NT2/D1 (cell line): Measurements from ENCODE around the gene METTL21A.

Experiments used
- DNase-seq: peaks from one replicate; pipeline ENCODE4 v3.0.0-alpha.2; 2011; ENCODE audit warnings: low read depth, low spot score
- H3K27me3 ChIP-seq: 2 replicates; pipeline ENCODE4 v1.6.0; 2011; ENCODE audit warnings: mild to moderate bottlenecking; ENCODE audit not compliant: insufficient read length, insufficient read depth
- H3K36me3 ChIP-seq: 2 replicates; pipeline ENCODE4 v1.6.1; 2011; ENCODE audit warnings: mild to moderate bottlenecking, low read length, mixed read lengths; ENCODE audit not compliant: insufficient read depth, insufficient read length
- H3K4me1 ChIP-seq: 2 replicates; pipeline ENCODE4 v1.5.1; 2011; ENCODE audit not compliant: insufficient read depth, insufficient read length
- H3K4me3 ChIP-seq: 2 replicates; pipeline ENCODE4 v1.5.1; 2011; ENCODE audit warnings: low read depth; ENCODE audit not compliant: insufficient read length
- H3K9ac ChIP-seq: 2 replicates; pipeline ENCODE4 v1.6.0; 2011; ENCODE audit warnings: low read depth; ENCODE audit not compliant: insufficient read length
- H3K9me3 ChIP-seq: 2 replicates; pipeline ENCODE4 v1.5.1; 2011; ENCODE audit warnings: mild to moderate bottlenecking, low read length; ENCODE audit not compliant: insufficient read depth
- SUZ12 ChIP-seq: IDR thresholded peaks from 2 replicates; pipeline ENCODE4 v1.6.1; 2011; ENCODE audit not compliant: insufficient read length, insufficient read depth; ENCODE audit errors: extremely low read depth
- YY1 ChIP-seq: IDR thresholded peaks from 2 replicates; pipeline ENCODE4 v1.6.1; 2011; ENCODE audit not compliant: insufficient read length, insufficient read depth
- ZNF274 ChIP-seq: IDR thresholded peaks from 2 replicates; pipeline ENCODE4 v1.6.1; 2011; ENCODE audit warnings: mild to moderate bottlenecking, low read depth, low read length

The METTL21A gene

GRCh38 chr2:207584952-207585351 lies 40.2 kb downstream of the METTL21A start:
- Histone ChIP-seq H3K4me3 (no peak overlapping the region), H3K36me3 (peaks cover 77% of the 10 kb centered on the region), H3K4me1 (no peaks in the 10 kb centered on the region), H3K27me3 (no peaks in the 10 kb centered on the region), H3K9ac (no peak overlapping the region), H3K9me3 (no peaks in the 10 kb centered on the region; the same call in 1 of the 2 replicates)
- TF ChIP-seq ZNF274 (no peak), SUZ12 (no peak), YY1 (no peak)
- no peak for DNase-seq

GRCh38 chr2:207571370-207571769 lies 53.8 kb downstream of the METTL21A start:
- no peak for DNase-seq
- TF ChIP-seq ZNF274 (no peak), YY1 (no peak), SUZ12 (no peak)
- peaks cover 89% of the 10 kb centered on the region for H3K36me3 ChIP-seq
- no peak overlapping the region for H3K9ac ChIP-seq
- no peaks in the 10 kb centered on the region for H3K9me3 ChIP-seq
- no peak overlapping the region for H3K4me3 ChIP-seq
- H3K4me1 ChIP-seq: no peaks in the 10 kb centered on the region
- H3K27me3 ChIP-seq: no peaks in the 10 kb centered on the region

GRCh38 chr2:207567671-207568070 lies 57.5 kb downstream of the METTL21A start:
- no peak overlapping the region for H3K4me3 ChIP-seq
- H3K4me1 ChIP-seq: no peaks in the 10 kb centered on the region
- no peak for DNase-seq
- H3K9me3 ChIP-seq: no peaks in the 10 kb centered on the region
- H3K27me3 ChIP-seq: no peaks in the 10 kb centered on the region
- no peak overlapping the region for H3K9ac ChIP-seq
- TF ChIP-seq SUZ12 (no peak), ZNF274 (no peak), YY1 (no peak)
- peaks cover 86% of the 10 kb centered on the region for H3K36me3 ChIP-seq

GRCh38 chr2:207565736-207566500 lies 59.3 kb downstream of the METTL21A start:
- Histone ChIP-seq H3K9me3 (no peaks in the 10 kb centered on the region), H3K9ac (no peak overlapping the region), H3K4me3 (no peak overlapping the region), H3K36me3 (peaks cover 82% of the 10 kb centered on the region), H3K4me1 (no peaks in the 10 kb centered on the region), H3K27me3 (no peaks in the 10 kb centered on the region)
- no peak for TF ChIP-seq SUZ12
- TF ChIP-seq YY1: no peak
- TF ChIP-seq ZNF274: no peak
- no peak for DNase-seq
